Suprapubic skin (tissue), 3 donors: ENCODE results near the gene LRRC4.

ENCODE experiments used
- CTCF ChIP-seq, 2 donors: fragments of 200-600 bp in 1 of 2; fragments of 450-650 bp in 1 of 2; sonication (generic) in 1 of 2; IDR thresholded peaks; one replicate each; pipeline ENCODE4 v1.5.1; 2016 to 2019; ENCODE audit warnings: antibody characterized with exemption in 2 of 2, mild to moderate bottlenecking in 1 of 2, moderate library complexity in 1 of 2
- EP300 ChIP-seq: sonication (generic); formaldehyde crosslinking; IDR thresholded peaks from one replicate; pipeline ENCODE4 v1.6.1; 2017; ENCODE audit warnings: antibody characterized with exemption
- POLR2A ChIP-seq, 2 donors: fragments of 450-650 bp; IDR thresholded peaks; one replicate each; pipeline ENCODE4 v1.6.1; 2017; ENCODE audit warnings: antibody characterized with exemption in 2 of 2, mild to moderate bottlenecking in 2 of 2, moderate library complexity in 2 of 2

- TF ChIP-seq CTCF (IDR thresholded peaks at IDR 0.05) (no peak), EP300 (no peak), POLR2A (IDR thresholded peaks at IDR 0.05) (no peak)
Measured at GRCh38 chr7:127979728-127980126, 51.5 kb downstream of the LRRC4 start.
